D721Med (cell line): Measurements from ENCODE around the gene GBP7.

Experiments
- DNase-seq: peaks from one replicate; pipeline ENCODE4 v3.0.0; 2011; ENCODE audit warnings: low spot score; ENCODE audit not compliant: insufficient read length
- FAIRE-seq: peaks from 2 replicates; lab custom pipeline; 2011; peaks lifted over from hg19 to GRCh38; lab: Jason Lieb, UNC
- CTCF ChIP-seq: IDR thresholded peaks from 2 replicates; pipeline ENCODE4 v1.5.1; 2012; ENCODE audit warnings: mild to moderate bottlenecking, control low read depth; ENCODE audit not compliant: insufficient read depth; ENCODE audit errors: missing control alignments

The GBP7 gene

GRCh38 chr1:89191314-89191713 is 15.5 kb upstream of the GBP7 start:
- FAIRE-seq: no peak

DNA sequence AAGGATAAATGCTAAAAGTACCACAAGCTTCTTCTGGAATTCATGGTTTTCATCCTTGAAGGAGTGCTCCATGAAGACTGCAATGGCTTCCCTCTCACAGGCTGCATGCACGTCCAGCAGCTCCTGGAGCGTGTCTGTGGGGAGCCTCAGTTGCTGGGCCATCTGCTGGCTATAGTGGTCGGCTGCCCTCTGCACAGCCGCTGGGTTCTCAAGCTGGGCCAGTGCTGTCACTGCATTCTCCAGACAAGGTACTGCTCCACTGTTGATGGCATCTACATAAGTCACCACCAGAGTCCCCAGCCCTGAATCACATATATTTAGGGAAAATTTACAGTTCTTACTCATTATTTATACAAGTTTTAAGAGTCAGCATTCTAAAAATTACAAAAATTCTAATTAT is 14.2 kb upstream of the GBP7 start:
- no peak for FAIRE-seq
- TF ChIP-seq CTCF: no peak
- DNase-seq: no peak

More at GRCh38 chr1:89191314-89191713, 15.5 kb upstream of the GBP7 start:
- no peak for TF ChIP-seq CTCF
- no peak for DNase-seq

DNA sequence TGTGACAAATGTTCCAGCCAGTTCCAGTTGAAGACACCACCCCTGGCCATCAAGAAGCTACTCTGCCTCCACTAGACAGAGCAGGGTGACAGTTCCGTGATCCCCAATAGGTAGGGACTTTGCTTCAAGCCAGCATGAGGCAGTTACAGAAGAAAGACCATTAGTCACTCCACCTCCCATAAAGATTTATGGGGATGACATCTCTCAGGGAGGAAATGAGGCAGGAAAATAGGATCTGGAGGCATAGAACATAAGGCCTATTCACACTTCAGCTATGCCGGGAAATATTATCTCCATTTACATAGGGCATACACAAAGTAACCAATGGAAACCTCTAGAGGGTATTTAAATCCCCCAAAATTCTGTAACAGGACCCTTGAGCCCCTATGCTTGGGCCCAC is 3.5 kb upstream of the GBP7 start:
- DNase-seq: no peak
- no peak for TF ChIP-seq CTCF
- FAIRE-seq: no peak

DNA sequence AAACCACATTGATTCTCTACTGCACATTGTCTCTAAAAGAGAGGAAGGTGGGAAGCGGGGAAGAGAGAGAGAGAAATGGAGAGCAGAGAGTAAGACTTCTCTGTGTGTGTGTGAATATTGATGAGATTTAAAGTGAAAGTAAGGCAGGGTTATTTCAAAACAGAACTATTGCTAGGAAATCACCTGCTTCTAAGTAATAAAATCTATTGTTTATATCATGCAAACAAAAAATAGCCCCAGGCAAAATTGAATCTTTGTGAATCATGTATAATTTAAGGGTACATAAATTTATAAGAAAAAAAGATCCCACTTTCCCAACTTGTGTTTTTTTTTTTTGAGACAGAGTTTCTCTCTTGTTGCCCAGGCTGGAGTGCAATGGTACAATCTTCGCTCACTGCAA is 1.2 kb upstream of the GBP7 start:
- TF ChIP-seq CTCF: no peak
- no peak for FAIRE-seq
- no peak for DNase-seq

DNA sequence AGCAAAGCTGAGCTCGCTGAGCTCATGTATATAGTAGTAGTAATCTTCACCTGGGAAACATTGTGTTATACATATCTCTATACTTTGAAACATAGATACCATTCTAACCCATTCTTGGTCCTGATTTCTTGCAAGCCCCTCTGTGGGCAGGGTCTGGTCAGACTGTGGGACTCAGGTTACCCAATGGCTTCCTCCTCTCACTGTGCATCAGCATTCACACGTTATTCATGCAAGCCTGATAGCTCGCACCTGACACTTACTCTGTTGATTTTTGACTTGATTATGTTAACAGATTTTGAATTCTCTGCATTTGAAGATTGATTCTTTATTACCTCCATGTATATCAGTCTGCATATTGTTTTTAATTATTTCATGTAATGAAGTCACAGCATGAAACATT is 1.3 kb downstream of the GBP7 start:
- no peak for TF ChIP-seq CTCF
- no peak for FAIRE-seq

GRCh38 chr1:89172468-89173143 is 3.2 kb downstream of the GBP7 start:
- no peak for TF ChIP-seq CTCF
- FAIRE-seq (no peak), DNase-seq (no peak)

More for the DNA sequence above, 1.3 kb downstream of the GBP7 start:
- no peak for DNase-seq

DNA sequence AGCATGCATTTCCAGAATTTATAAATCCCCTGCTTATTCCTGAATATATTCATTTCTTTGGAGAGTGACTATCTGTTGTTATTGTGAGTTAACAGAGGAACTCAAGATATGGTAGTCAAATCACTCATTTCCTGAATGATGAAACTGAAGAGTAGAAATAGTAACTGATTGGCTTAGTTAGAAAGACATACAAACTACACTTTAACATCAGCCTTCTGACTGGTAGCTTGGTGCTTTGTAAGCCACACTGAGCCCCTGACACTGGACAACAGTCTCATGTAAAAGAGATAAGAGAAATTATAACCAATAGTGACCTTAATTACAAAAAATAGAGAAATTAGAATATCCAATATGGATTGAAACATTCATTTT is 4.8 kb downstream of the GBP7 start:
- DNase-seq: no peak
- no peak for TF ChIP-seq CTCF
- FAIRE-seq: no peak
